ENCODE data around the gene ZNF273. TPM values are rescaled to one million over a fixed set of nuclear protein-coding genes. Genes with fewer than 3 reads are reported as not detected.
A peak's percentile ranks its signal among the peaks of the same experiment; 100 is the strongest.

ZNF273 gene
- 0.94 TPM for polyA plus RNA-seq (2012; ENCODE audit: insufficient read length, low read depth)

GRCh38 chr7:64902806-64903721 lies at the start of gene ZNF273:
Gene ZNF273, plus strand, starts transcription at chr7:64903273. Its CDS starts 45 bp downstream, at chr7:64903318.
- peak; percentile 91 for TF ChIP-seq POLR2AphosphoS5 (IDR thresholded peaks at IDR 0.05; ENCODE audit: low read depth, low read length)
- peak; percentile 82; the same call in 1 of the 2 replicates for TF ChIP-seq TAF1 (IDR thresholded peaks at IDR 0.05; ENCODE audit: borderline replicate concordance, insufficient read depth, low read length)
- no peak for TF ChIP-seq FOXP2 (optimal IDR thresholded peaks at IDR 0.05; ENCODE audit: borderline replicate concordance, extremely low read depth, extremely low read length, insufficient read depth)
- TF ChIP-seq SIN3A (IDR thresholded peaks at IDR 0.05; ENCODE audit: borderline replicate concordance, insufficient read depth, low read length): peak; percentile 70; the same call in 1 of the 2 replicates
- TF ChIP-seq REST (IDR thresholded peaks at IDR 0.05; ENCODE audit: insufficient read depth in 1 of 2, low read depth in 2 of 2, low read length in 2 of 2): no peak

DNA sequence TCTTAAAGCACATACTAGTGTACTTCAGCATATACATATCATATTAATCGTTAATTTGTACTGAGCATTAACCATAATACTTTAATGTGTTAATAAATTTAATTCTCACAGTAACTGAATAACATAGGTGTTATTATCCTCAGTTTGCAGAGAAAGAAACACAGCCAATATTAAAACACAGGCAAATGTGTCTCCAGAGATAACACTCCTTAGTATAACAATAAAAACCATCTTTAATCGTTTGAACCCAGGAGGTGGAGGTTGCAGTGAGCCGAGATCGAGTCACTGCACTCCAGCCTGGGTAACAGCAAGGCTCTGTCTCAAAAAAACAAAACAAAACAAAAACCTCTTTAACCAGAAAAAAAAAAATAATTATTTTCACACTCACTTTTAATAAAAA lies 49.4 kb upstream of the ZNF273 start:
- TF ChIP-seq FOXP2 (optimal IDR thresholded peaks at IDR 0.05; ENCODE audit: borderline replicate concordance, extremely low read depth, extremely low read length, insufficient read depth): no peak
- no peak for TF ChIP-seq SIN3A (IDR thresholded peaks at IDR 0.05; ENCODE audit: borderline replicate concordance, insufficient read depth, low read length)
- no peak for TF ChIP-seq TAF1 (IDR thresholded peaks at IDR 0.05; ENCODE audit: borderline replicate concordance, insufficient read depth, low read length)
- no peak for TF ChIP-seq POLR2AphosphoS5 (IDR thresholded peaks at IDR 0.05; ENCODE audit: low read depth, low read length)
- no peak for TF ChIP-seq REST (IDR thresholded peaks at IDR 0.05; ENCODE audit: insufficient read depth in 1 of 2, low read depth in 2 of 2, low read length in 2 of 2)

- no peak for TF ChIP-seq FOXP2 (optimal IDR thresholded peaks at IDR 0.05; ENCODE audit: borderline replicate concordance, extremely low read depth, extremely low read length, insufficient read depth)
- no peak for TF ChIP-seq POLR2AphosphoS5 (IDR thresholded peaks at IDR 0.05; ENCODE audit: low read depth, low read length)
- TF ChIP-seq SIN3A (IDR thresholded peaks at IDR 0.05; ENCODE audit: borderline replicate concordance, insufficient read depth, low read length): no peak
- no peak for TF ChIP-seq TAF1 (IDR thresholded peaks at IDR 0.05; ENCODE audit: borderline replicate concordance, insufficient read depth, low read length)
- no peak for TF ChIP-seq REST (IDR thresholded peaks at IDR 0.05; ENCODE audit: insufficient read depth in 1 of 2, low read depth in 2 of 2, low read length in 2 of 2)
Measured at GRCh38 chr7:64854969-64855368, 48.1 kb upstream of the ZNF273 start.

- no peak for TF ChIP-seq FOXP2 (optimal IDR thresholded peaks at IDR 0.05; ENCODE audit: borderline replicate concordance, extremely low read depth, extremely low read length, insufficient read depth)
- no peak for TF ChIP-seq TAF1 (IDR thresholded peaks at IDR 0.05; ENCODE audit: borderline replicate concordance, insufficient read depth, low read length)
- TF ChIP-seq POLR2AphosphoS5 (IDR thresholded peaks at IDR 0.05; ENCODE audit: low read depth, low read length): no peak
- no peak for TF ChIP-seq SIN3A (IDR thresholded peaks at IDR 0.05; ENCODE audit: borderline replicate concordance, insufficient read depth, low read length)
- TF ChIP-seq REST (IDR thresholded peaks at IDR 0.05; ENCODE audit: insufficient read depth in 1 of 2, low read depth in 2 of 2, low read length in 2 of 2): no peak
Measured at GRCh38 chr7:64863021-64863420, 40.1 kb upstream of the ZNF273 start.

Data from PFSK-1 (cell line).